GM18868 (cell line): ENCODE measurements around the gene AKAP13.
"Not testable (repeated sequence)": the region's sequence is repeated elsewhere in the genome, so short reads cannot be mapped to it uniquely, and the experiment has no call there.

Experiments used
- ATAC-seq: cut with Tn5 transposase; IDR thresholded peaks from one replicate; pipeline ENCODE4 v1.9.1; 2021; ENCODE audit warnings: mild to moderate bottlenecking, moderate library complexity; ENCODE audit not compliant: unreplicated experiment

Gene AKAP13

GRCh38 chr15:85583923-85584390 is 203.6 kb downstream of the AKAP13 start:
- ATAC-seq: peak; percentile 56

GRCh38 chr15:85584872-85585271 is 204.5 kb downstream of the AKAP13 start:
- ATAC-seq: no peak

DNA sequence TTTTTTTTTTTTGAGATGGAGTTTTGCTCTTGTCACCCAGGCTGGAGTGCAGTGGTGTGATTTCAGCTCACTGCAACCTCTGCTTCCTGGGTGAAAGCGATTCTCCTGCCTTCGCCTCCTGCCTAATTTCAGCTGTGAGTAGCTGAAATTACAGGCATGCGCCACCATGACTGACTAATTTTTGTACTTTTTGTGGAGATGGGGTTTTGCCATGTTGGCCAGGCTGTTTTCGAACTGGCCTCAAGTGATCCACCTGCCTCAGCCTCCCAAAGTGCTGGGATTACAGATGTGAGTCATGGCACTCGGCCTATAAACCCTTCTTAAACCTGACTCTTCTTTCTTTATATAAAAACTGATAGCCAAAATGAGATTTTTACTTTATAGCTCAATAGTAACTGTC is 205.8 kb downstream of the AKAP13 start:
- ATAC-seq: not testable (repeated sequence)

- ATAC-seq: no peak
Measured at GRCh38 chr15:85587707-85588411, 207.5 kb downstream of the AKAP13 start.

DNA sequence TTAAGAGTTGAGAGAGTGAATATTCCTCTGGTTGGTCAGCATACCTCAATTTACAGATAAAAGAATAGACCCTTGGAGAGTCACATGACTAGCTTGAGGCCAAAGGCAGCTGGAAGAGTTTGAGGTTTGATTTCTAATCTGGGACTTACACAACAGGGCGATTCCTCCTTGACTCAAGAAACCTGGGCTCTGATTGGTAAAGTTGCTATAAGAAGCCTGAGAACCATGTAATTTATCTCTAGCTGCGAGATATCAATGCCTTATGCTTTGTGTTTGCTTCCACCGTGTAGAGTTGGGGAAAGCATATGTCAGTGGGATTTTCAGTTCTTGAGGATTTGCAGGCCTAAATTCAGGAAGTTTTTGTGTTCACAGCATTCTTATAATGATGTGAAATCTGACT is 208.3 kb downstream of the AKAP13 start:
- ATAC-seq: no peak

DNA sequence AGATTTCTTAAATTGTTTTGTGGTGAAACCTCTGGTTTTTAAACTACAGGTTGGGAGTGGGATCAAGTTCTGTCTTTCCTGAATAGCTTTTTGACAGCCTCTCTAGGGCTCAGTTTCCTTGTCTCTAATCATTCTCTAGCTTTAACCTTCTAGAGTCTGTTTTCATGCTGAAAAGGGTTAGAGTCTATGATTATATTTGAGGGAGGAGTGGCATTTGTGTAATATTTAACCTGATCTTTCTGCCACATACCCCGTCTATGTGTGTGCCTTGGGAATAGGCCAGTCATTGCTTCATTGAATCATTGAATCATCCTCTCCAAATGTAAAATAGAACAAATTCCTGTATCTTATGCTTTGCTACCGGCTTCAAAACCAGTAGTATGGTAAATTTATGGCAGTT is 209.4 kb downstream of the AKAP13 start:
- no peak for ATAC-seq

DNA sequence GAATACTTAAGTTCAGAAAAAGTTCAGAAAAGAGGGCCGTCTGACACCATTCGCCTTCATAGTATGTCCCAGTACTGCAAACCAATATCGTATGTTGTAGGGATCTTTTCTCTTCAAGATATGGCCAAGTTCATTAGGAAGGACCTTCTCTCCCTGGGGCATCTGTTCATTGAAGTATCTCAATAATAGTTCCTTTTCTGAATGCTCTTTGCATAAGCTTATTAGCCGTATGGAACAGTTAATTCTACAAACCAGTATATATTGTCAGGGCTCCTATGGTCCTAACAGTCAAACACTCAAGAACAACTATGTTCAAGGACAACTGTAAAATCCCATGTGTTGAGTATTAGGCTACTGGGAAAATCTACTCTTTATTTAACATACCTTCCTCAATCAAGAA is 211.2 kb downstream of the AKAP13 start:
- ATAC-seq: no peak

DNA sequence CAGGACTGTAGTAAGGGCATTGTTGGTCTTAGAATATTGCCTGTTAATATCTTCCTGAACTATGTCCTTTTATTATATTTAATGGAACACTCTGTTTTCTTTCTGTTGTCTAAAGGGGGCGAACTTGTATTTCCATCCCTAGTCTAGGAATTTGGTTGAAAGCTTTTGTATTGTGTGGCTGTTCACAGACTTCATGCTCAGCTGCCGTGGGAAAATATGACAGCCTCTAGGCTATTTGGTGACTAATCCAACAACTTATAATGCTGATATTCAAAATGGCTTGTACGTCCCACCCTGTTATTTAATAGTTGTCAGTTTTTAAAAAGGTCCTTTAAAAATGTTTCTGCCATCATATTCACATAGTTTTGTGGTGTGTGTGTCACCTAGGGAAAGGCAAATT is 211.7 kb downstream of the AKAP13 start:
- ATAC-seq: no peak

DNA sequence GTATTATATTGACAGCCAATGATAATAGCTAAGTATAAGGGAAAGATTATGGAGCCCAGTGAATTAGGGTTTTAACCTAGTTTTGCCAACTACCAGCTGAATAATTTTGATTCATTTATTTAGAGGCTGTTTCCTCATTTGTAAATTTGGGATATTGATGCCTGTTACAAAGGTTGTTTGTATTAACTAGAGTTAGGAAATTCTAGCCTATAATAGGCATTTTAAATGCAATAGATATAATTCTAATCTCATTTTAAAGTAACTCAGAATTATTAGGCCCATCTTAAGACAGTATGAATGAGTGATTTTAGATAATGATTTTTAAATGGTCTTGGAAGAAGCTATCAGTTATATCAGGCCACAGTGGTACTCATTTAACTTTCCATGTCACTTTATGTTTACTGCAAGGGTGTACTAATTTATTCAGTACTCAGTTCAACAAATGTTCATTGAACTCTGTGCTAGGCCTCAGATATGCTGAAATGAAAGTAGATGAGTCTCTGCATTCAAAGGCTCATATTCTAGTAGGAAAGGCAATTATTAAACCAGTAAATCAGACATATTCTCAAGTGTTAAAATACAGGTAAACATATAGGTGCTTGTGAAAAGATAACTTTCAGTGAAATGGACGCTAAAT is 213.5 kb downstream of the AKAP13 start:
- no peak for ATAC-seq

DNA sequence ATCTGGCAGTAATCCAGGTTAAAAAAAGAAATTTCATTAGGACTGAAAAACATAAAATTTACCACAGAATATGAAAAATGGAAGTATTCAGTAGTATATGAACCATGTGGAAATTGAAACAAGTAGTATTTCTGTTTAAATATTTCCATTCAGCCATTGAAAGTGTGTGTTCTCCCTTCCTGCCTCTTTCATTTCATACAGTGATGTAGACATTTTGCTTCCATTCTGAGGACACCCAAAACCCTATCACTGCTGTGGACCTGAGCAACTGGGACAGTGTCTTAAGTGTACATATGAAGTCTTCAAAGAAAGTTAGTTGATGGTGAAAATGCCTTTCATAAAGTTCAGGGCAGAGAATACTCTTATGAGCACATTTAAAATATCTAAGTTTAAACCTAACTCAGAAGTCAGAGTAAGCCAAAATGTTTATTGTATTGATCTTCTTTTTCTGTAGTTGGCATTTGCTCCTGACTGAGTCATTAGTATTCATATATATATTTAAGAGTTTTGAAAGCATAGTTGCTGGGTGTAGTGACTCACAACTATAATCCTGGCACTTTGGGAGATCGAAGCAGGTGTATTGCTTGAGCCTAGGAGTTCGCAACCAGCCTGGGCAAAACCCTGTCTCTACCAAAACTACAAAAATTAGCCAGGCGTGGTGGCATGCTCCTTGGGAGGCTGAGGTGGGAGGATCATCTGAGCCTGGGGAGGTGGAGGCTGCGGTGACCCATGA is 215.6 kb downstream of the AKAP13 start:
- no peak for ATAC-seq

DNA sequence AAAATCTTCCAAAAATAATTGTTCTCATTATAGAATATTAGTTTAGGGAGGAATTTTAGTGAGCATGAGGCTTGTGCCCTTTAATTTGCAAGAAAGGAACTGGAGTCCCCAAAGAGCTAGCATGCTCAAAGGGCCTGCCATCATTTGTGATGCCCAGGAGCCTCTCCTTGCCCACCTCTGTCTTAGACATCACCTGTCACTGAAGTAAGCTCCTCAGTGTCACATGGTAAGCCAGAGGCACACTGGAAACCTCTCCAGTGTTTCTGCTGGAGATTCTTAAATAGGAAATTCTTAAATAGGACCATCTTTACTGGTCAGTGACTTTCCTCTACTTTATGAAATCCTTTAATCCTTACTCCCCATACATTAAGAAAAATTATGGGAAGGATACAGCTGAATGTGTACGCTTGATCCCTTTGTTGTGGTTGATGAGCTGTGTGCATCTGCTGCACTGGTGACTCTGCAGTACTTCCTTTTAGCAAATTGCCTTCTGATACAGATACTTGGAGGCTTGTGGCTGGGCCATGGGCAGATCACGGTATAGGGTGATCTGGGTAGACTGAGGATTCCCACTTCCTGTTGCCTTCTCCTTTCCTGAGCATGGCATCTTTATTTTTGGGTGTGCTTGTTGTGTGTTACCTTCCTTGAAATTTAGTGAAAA is 216.9 kb downstream of the AKAP13 start:
- peak; percentile 62 for ATAC-seq

DNA sequence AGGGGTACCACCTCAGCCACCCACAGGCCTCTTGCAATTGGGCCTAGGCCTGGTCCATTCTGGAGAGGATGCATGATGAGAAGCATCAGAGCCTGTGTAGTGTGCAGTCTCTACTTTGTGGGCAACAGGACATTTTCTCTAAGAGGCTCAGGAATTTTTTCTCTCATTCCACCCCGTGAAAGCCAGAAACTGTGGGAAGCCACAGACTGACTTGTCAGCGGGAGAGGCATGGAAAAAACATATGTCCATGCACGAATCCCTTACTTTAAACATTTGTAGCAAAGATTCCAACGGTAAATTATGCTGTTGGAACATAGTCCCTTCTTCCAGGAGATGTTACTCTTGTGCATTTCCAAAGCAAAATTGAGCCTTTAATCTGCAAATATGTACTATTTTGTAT is 217.8 kb downstream of the AKAP13 start:
- no peak for ATAC-seq

DNA sequence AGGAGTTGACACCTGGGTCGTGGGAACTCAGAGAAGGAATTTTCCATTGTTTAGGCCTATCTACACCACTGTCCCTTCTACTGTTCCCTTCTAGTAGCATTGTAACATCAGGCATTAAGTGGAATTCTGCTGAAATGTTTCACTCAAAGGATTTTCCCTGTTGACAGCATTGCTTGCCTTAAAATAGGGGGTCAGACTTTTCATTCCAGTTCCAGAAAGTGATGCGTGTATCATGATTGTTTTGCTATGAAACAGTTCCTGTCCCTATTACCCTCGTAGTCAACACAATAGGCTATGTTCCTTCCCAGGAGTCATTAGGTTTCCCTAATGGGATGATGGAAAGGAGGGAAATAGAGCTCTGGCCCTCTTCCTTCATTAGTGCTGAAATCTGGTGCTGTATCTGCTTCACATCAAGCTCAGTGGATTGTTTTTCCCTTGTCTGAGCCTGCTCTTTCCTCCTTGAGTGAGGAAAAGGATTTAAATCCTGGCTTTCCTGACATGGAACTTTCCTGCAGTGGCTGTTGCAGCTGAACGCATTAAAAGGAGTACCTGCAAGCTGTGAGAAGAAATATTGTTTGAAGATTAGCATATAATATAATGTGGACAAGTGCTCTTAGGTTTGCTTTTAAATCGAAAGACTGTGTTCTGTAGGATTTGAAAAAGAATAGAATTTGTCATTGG is 218.5 kb downstream of the AKAP13 start:
- ATAC-seq: no peak

GRCh38 chr15:85600001-85600400 is 219.6 kb downstream of the AKAP13 start:
- ATAC-seq: no peak

- ATAC-seq: no peak
Measured at GRCh38 chr15:85603160-85603559, 222.8 kb downstream of the AKAP13 start.

- ATAC-seq: no peak
Measured at GRCh38 chr15:85603703-85604102, 223.3 kb downstream of the AKAP13 start.

- ATAC-seq: no peak
Measured at GRCh38 chr15:85604194-85604593, 223.8 kb downstream of the AKAP13 start.

DNA sequence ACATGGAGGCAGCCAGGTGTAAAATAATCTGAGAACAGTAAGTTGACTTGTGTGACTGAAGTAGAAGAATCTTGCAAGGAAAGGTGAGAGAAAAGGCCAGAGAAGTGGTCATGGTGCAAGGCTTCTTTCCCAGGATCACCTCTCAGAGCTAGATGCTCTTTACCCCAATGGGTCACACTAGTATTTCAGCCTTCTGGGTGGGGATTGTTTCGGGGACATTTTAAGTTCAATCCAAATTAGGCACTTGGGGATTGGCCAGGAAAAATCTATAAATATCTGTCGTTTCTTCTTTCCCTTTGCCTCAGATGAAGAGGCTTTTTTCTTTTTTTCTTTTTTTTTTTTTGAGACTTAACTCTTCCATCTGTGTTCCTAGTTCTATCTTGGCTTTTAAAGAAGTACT is 226.3 kb downstream of the AKAP13 start:
- no peak for ATAC-seq

GRCh38 chr15:85607141-85607806 is 226.9 kb downstream of the AKAP13 start:
- no peak for ATAC-seq

GRCh38 chr15:85607842-85608241 is 227.4 kb downstream of the AKAP13 start:
- no peak for ATAC-seq
